Calu3 (cell line): ENCODE data around the gene SMIM14. TPM values are rescaled to one million over a fixed set of nuclear protein-coding genes. Genes with fewer than 3 reads are reported as not detected.

Experiments
- BruUV-seq: library from RNA; stranded (reverse); fragments of 400-500 nt; replicated peaks from 2 replicates; lab custom pipeline; 2021; lab: Mats Ljungman, UMichigan
- CTCF ChIA-PET: fragments of 300-600 bp; sonication (Branson Sonifier 250); formaldehyde crosslinking; loops from one replicate; lab custom pipeline; 2022; ENCODE audit warnings: antibody characterized with exemption; lab: Charles Lee
- DNase-seq: peaks from one replicate; pipeline ENCODE4 v3.0.0; 2022
- H3K27ac Mint-ChIP-seq: one replicate; pipeline ENCODE4 v1.8.0; 2022; ENCODE audit warnings: mixed read lengths; ENCODE audit not compliant: unreplicated experiment
- H3K27me3 Mint-ChIP-seq: one replicate; pipeline ENCODE4 v1.8.0; 2022; ENCODE audit warnings: mixed read lengths; ENCODE audit not compliant: unreplicated experiment
- H3K36me3 Mint-ChIP-seq: one replicate; pipeline ENCODE4 v1.8.0; 2022; ENCODE audit warnings: mild to moderate bottlenecking, moderate library complexity, mixed read lengths; ENCODE audit not compliant: insufficient read depth, unreplicated experiment
- H3K4me1 Mint-ChIP-seq: one replicate; pipeline ENCODE4 v1.8.0; 2022; ENCODE audit warnings: mild to moderate bottlenecking, low read depth, mixed read lengths; ENCODE audit not compliant: unreplicated experiment
- H3K4me3 Mint-ChIP-seq: one replicate; pipeline ENCODE4 v1.8.0; 2022; ENCODE audit warnings: mild to moderate bottlenecking, low read depth, moderate library complexity, mixed read lengths; ENCODE audit not compliant: unreplicated experiment
- H3K9me3 Mint-ChIP-seq: one replicate; pipeline ENCODE4 v1.8.0; 2022; ENCODE audit warnings: low read depth, mixed read lengths; ENCODE audit not compliant: unreplicated experiment
- intact Hi-C: fragments of 100-400 bp; cut with micrococcal nuclease; formaldehyde crosslinking; loops from one replicate; pipeline ENCODE4 v1.10.0; 2022; ENCODE audit not compliant: unreplicated experiment
- total RNA-seq: library from RNA; stranded (reverse); gene quantifications from 2 replicates; pipeline ENCODE4 v1.2.3, GENCODE V29; 2022
- TF ChIP-seq, protein P1 (sequence below): fragments of 200-600 bp; IDR thresholded peaks from one replicate; pipeline ENCODE4 v1.8.0; 2022; ENCODE audit warnings: antibody characterized with exemption; ENCODE audit not compliant: unreplicated experiment

SMIM14 gene
- total RNA-seq, 1 experiment from 2014 or later, result 22.2 TPM

DNA sequence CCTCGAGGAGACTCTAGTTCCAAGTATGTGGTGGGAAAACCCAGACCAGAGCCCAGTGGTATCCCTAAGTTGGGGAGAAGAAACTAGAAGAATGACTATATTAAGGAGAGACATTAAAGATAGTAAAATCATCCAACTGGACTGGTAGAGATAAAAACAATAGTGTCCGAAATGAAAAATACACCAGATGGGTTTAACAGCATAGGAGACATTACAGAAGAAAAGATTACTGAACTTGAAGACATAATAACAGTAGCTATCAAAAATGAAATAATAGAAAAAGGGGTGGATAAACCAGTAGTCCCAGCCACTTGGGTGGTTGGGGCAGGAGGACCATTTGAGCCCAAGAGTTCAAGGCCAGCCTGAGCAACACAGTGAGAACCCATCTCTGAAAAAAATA, 31.9 kb downstream of the SMIM14 start:
- no peak overlapping the region for H3K27ac Mint-ChIP-seq
- no peak overlapping the region for H3K4me3 Mint-ChIP-seq
- DNase-seq, result no peak
- BruUV-seq, result no TSS peak
- H3K9me3 Mint-ChIP-seq, result no peaks in the 10 kb centered on the region
- intact Hi-C loops, result no loop called here
- H3K36me3 Mint-ChIP-seq, result no peaks in the 10 kb centered on the region
- TF ChIP-seq, protein P1, sequence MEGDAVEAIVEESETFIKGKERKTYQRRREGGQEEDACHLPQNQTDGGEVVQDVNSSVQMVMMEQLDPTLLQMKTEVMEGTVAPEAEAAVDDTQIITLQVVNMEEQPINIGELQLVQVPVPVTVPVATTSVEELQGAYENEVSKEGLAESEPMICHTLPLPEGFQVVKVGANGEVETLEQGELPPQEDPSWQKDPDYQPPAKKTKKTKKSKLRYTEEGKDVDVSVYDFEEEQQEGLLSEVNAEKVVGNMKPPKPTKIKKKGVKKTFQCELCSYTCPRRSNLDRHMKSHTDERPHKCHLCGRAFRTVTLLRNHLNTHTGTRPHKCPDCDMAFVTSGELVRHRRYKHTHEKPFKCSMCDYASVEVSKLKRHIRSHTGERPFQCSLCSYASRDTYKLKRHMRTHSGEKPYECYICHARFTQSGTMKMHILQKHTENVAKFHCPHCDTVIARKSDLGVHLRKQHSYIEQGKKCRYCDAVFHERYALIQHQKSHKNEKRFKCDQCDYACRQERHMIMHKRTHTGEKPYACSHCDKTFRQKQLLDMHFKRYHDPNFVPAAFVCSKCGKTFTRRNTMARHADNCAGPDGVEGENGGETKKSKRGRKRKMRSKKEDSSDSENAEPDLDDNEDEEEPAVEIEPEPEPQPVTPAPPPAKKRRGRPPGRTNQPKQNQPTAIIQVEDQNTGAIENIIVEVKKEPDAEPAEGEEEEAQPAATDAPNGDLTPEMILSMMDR, result no peak
- no peaks in the 10 kb centered on the region for H3K27me3 Mint-ChIP-seq
- CTCF ChIA-PET, result no interaction called here
- peaks cover 13% of the 10 kb centered on the region for H3K4me1 Mint-ChIP-seq

DNA sequence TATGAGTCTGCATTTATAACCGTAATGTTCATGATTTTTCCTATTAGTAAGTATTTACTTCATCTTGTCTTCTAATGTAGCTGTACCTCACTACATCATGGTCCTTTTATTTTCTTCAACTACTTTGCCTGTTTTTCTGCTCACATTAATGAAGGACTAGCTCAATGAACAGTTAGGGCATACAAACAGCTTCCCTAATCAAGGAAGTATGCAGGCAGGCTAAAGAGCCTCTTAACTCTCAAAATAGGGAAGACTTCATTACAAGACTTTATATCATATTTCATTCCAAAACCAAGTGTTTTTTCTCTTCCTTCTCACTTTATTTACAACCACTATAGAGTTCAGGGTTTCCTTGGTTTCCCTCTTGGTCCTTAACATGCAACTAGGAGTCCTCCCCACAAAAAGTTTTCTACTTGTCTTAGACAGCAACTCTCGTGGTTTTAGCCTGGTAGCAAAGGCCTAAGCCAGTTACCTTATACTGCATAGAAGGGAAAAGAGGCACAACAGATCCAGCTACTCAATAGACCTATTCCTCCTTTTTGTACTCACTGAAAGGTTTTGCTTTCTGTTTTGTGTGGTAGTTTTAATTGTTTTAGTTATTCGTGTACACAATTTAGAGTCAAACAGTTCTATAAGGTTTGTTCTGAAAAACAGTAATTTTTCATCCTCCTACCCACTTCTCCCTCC, 40.8 kb downstream of the SMIM14 start:
- H3K9me3 Mint-ChIP-seq, result no peaks in the 10 kb centered on the region
- no peaks in the 10 kb centered on the region for H3K4me1 Mint-ChIP-seq
- intact Hi-C loops, result no loop called here
- H3K4me3 Mint-ChIP-seq, result no peak overlapping the region
- TF ChIP-seq, protein P1, result no peak
- CTCF ChIA-PET, result interaction anchor here (0.6 kb wide), 1 partner anchor 33 kb away, joined by 5 read pairs; no protein-coding TSS in a partner anchor
- no TSS peak for BruUV-seq
- H3K36me3 Mint-ChIP-seq, result peaks cover 4% of the 10 kb centered on the region
- no peak for DNase-seq
- no peak overlapping the region for H3K27ac Mint-ChIP-seq
- no peaks in the 10 kb centered on the region for H3K27me3 Mint-ChIP-seq

DNA sequence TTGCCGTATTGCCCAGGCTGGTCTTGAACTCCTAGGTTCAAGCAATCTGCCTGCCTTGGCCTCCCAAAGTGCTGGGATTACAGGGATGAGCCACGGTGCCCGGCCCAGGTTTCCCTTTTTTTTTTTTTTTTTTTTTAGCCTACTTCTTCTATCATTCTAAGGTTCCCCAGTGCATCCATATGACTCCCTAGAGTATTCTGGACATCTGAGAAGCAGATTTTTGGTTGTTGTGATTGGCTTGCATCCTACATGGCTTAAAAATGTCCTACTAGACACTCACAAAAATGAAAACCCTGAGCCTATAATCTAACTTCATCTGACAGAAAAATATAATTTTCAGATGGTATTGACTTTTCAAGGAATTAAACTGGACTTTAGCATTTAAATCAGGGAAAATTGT, 41.7 kb downstream of the SMIM14 start:
- intact Hi-C loops, result no loop called here
- no peaks in the 10 kb centered on the region for H3K27me3 Mint-ChIP-seq
- CTCF ChIA-PET, result interaction anchor here (0.7 kb wide), 1 partner anchor 41 kb away, joined by 4 read pairs; no protein-coding TSS in a partner anchor
- no peaks in the 10 kb centered on the region for H3K4me1 Mint-ChIP-seq
- H3K36me3 Mint-ChIP-seq, result peaks cover 4% of the 10 kb centered on the region
- H3K4me3 Mint-ChIP-seq, result no peak overlapping the region
- no peaks in the 10 kb centered on the region for H3K9me3 Mint-ChIP-seq
- no TSS peak for BruUV-seq
- TF ChIP-seq, protein P1, result no peak
- DNase-seq, result no peak
- no peak overlapping the region for H3K27ac Mint-ChIP-seq

DNA sequence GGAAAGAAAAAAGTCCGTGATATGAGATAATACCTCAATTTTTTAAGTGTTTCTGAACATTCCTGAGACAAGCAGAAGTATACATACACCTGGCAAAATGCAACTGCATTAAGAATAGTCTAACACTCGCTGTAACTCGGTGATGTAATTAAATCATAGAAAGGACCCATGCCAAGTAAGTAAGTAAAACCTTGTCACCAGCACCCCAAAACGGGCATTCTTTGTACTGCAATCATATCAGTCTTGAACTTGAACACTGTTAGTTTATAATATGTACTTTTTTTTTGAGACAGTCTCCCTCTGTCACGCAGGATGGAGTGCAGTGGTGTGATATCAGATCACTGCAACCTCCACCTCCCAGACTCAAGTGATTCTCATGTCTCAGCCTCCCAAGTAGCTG, 47.4 kb downstream of the SMIM14 start:
- CTCF ChIA-PET, result interaction anchor here (0.6 to 1.2 kb wide), 3 partner anchors 95 to 149 kb away, joined by 3 to 11 read pairs (median 9); no protein-coding TSS in a partner anchor
- Mint-ChIP-seq H3K9me3 (no peaks in the 10 kb centered on the region), H3K36me3 (no peaks in the 10 kb centered on the region), H3K4me1 (no peaks in the 10 kb centered on the region), H3K4me3 (no peak overlapping the region), H3K27me3 (no peaks in the 10 kb centered on the region), H3K27ac (no peak overlapping the region)
- no TSS peak for BruUV-seq
- peak; percentile 7 for DNase-seq
- intact Hi-C loops, result loop anchor here (1.0 kb wide), 1 partner anchor 122 kb away; no protein-coding TSS in a partner anchor
- TF ChIP-seq, protein P1, result no peak
